HL-60/S4 treated with phorbol 12-myristate 13-acetate at 8.2 ng/mL for 4 days and 3 days (cell line): ENCODE results near the gene THEMIS.
"Not testable (repeated sequence)": the region's sequence is repeated elsewhere in the genome, so short reads cannot be mapped to it uniquely, and the experiment has no call there.

Source experiments
- in situ Hi-C: fragments of 300-500 bp; cut with MboI; formaldehyde crosslinking; loops from 2 replicates; pipeline ENCODE4 v1.15.0; 2022; ENCODE audit warnings: low sequenced_read_pairs

The THEMIS gene

DNA sequence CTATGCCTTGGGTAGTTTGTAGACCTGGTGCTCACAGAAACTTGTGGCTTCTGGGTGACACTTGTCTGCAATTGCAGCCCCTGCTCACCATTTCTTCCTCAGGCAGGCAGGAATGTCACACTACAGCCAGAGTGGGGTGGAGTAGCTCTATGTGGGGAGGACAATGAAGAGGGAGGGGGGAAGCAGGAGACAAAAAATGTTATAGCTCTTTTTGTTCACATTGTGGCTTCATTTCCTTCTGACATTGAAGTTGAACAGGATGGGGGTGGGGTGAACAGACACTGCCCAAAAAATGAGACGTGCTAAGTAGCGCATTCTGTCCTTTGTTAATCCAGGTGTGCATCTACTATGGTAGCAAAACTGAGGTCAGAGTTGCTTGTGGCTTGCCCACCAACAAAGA is at the start of gene THEMIS:
Gene THEMIS, minus strand, starts transcription at position 124 of the 400 bp plus-strand sequence. CDS start 126 bp downstream, outside the sequence.
- in situ Hi-C loops: no loop called here

GRCh38 chr6:127949251-127949650 is 48.4 kb upstream of the THEMIS start:
- in situ Hi-C loops: no loop called here

GRCh38 chr6:127946388-127946787 is 45.5 kb upstream of the THEMIS start:
- in situ Hi-C loops: no loop called here

DNA sequence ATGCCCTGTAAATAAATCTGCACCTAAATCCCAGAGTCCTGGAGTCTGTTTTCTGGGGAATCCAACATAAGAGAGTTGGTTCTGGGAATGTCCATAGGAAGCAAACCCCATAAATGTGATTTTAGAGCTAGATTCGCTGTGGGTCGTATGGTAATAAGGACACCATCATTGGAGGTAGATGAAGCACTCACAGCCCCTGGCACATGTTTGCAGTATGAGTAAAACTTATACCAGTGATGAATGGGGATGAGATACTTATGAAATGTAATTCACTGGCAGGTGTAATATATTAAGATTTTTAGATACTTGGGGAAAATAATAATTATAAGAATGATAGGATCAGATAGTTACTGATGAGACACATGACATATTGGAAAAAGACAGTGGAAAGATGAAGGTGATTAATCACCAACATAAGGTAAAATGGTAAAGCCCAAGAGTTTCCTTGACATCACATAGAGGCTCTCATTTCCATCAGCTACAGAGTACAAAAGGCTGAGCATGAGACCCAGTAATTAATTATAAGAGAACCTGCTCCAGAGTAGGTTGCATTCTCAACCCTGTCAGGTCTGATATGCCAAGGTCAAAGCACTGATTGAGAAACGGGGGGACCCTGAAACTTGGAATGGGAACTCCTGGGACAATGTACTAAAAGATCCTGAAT is 44.7 kb upstream of the THEMIS start:
- in situ Hi-C loops: no loop called here

DNA sequence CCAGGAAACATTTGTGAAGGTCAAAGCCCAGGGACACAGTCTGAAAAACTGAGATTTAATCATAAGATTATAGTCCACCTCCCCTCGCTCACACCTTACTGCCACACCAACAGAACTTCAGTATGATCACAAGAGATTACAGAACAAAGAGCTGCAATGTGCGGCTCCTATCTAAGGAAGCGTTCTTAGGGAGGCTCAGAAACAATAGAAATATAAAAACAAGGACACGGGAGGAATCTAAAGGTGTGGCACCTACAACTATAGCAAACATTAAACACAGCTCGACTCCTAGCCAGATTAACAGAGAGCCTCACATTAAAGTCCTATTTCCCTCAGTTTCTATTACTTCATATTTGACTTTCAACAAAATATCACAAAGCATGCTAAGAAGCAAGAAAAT is 40.4 kb upstream of the THEMIS start:
- in situ Hi-C loops: no loop called here

GRCh38 chr6:127939442-127940066 is 38.7 kb upstream of the THEMIS start:
- in situ Hi-C loops: no loop called here

DNA sequence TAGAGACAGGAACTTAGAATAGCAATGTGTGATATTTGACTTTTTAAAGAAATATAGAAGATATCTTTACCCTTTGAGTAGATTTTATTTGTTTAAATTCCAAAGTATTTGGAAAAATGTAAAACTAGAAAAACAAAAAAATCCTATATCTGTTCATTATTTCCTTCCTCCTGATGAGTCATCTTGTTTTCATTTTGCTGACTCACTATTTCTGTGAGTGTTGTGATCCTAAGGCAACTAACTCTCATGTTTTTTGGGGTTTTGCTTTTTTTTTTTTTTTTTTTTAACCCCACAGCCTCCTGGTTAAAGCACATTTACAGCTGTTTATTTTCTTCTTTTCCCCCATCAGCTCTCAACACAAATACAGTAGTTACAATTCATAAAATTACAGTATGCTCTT is 37.8 kb upstream of the THEMIS start:
- in situ Hi-C loops: no loop called here

DNA sequence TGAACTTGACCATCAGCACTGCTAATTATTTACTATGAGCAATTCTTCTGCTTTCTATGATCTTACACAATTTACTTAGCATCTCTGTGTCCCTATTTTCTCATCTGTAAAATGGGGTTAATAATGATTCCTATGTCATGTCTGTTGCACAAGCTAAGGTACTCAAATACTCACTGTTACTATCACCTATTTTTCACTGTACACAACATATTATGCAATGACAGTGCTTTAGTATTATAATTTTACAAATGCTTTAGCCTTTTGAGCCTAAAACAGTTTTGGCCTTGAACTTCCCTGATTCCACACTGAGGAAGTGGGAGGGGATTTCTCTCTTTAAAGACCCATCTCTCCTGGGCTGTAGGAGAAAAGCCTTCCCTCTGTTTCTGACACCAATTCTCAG is 36.9 kb upstream of the THEMIS start:
- in situ Hi-C loops: no loop called here

DNA sequence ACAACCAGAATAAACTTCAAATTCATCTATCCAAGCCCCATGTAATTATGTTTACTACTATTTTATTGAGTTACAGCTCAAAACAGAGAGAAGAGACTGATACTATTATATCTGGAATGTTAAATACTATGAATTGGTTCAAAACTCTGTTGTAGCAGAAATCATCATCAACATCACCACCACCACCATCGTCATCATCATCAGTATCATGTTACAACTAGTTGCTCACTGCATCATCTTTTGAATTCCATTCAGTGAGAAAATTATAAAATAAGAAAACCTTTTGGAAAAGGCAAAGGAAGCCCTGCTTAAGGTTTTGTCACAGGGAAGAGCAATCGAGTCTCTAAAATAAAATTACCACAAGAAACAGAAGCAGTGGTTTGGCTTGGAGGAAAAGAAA is 36.2 kb upstream of the THEMIS start:
- in situ Hi-C loops: no loop called here

- in situ Hi-C loops: no loop called here
These were observed 34.1 kb upstream of the THEMIS start for GRCh38 chr6:127934956-127935355.

GRCh38 chr6:127933852-127934840 is 33.3 kb upstream of the THEMIS start:
- in situ Hi-C loops: no loop called here

GRCh38 chr6:127933137-127933536 is 32.3 kb upstream of the THEMIS start:
- in situ Hi-C loops: no loop called here

DNA sequence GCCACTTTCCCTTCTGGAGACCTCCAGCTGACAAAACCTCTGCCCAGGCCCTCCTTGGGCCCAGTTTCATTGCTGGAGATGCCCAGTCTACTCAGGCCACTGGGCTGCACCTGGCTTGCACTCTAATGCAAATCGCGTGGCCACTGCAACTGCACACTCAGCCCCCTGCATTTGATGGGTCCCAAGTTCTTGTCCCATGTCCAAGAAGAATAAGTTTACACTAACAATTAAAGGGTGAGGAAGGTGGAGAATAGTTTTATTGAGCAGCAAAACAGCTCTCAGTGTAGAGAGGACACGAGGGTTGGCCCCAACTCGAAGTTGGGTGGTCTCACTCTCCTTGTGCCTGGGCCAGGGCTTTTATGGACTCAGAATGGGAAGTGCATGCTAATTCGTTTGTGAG is 31.9 kb upstream of the THEMIS start:
- in situ Hi-C loops: no loop called here

DNA sequence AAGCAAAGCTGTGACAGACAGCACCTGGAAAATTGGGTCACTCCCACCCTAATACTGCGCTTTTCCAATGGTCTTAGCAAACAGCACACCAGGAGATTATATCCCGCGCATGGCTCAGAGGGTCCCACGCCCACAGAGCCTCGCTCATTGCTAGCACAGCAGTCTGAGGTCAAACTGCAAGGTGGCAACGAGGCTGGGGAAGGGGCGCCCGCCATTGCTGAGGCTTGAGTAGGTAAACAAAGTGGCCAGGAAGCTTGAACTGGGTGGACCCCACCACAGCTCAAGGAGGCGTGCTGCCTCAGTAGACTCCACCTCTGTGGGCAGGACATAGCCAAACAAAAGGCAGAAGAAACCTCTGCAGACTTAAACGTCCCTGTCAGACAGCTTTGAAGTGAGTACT is 25.6 kb upstream of the THEMIS start:
- in situ Hi-C loops: not testable (repeated sequence)

GRCh38 chr6:127924440-127924839 is 23.6 kb upstream of the THEMIS start:
- in situ Hi-C loops: no loop called here

DNA sequence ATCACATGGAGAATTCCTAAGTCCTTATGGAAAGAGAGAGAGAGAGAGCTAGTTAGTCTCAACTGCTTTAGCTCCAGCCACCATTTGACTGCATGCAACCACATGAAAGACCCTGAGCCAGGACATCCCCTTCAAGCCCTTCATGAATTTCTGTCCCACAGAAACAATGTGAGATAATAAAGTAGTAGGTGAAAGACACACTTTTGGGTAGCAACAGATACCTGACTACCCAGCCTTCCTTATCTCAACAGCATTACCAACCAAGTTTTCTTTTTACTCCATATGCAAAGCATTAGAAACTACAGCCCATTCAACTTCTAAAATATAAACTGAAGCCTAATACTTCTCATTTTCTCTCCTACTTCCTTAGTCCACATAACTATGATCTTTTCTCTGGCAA is 23.2 kb upstream of the THEMIS start:
- in situ Hi-C loops: no loop called here

- in situ Hi-C loops: no loop called here
These were observed 22.3 kb upstream of the THEMIS start for GRCh38 chr6:127923135-127923534.

- in situ Hi-C loops: no loop called here
These were observed 21.1 kb upstream of the THEMIS start for GRCh38 chr6:127921982-127922381.

- in situ Hi-C loops: no loop called here
These were observed 19.9 kb upstream of the THEMIS start for GRCh38 chr6:127920804-127921203.

DNA sequence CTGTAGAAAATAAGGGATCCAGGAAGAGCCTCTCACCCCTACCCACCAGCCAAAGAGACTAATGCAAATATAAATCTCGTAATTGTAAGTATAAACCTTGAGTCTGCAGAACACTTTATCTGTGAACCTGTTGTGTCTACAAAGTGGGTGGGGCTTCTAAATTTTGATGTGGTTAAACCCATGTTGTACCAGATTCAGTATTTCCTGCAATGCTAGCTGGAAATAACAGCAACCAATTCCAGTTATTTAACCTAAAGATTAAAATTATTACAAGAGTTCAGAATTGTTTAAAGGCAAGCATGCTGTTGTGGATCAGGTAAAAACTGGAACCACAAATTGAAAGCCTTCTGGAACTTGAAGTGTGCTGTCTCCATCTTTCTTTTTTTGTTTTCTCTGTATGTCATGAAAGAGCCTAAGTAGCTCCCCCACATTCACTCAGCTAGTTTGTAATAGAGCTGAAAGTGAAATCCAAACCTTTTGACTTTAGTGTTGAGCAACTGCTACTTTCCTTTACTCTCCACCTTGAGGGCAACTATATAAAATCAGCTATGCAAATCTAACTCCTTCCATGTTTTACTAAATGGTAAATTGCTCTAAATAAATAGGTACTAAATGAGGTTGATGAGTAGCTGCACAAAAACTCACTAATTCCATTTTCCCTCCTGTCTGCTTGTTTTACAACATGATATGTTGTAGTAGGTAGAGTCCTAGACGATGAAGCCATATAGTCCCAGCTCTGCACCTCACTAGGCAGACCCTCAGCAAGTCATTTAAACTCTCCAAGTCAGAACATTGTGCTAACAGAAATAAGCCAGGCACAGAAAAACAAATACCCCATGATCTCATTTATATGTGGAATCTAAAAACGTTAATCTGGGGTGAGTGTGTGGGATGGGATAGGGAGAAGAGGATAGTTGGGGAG is 17.9 kb upstream of the THEMIS start:
- in situ Hi-C loops: no loop called here

GRCh38 chr6:127917766-127918165 is 16.9 kb upstream of the THEMIS start:
- in situ Hi-C loops: no loop called here
